IMR-90 (cell line): ENCODE results near the gene RNF40. TPM values are rescaled to one million over a fixed set of nuclear protein-coding genes. Genes with fewer than 3 reads are reported as not detected.
A peak's percentile ranks its signal among the peaks of the same experiment; 100 is the strongest.

Experiments
- ATAC-seq: fragments of 200-7000 bp; cut with Tn5 transposase; 2 replicates; pipeline ENCODE4 v1.9.1; 2020; ENCODE audit warnings: low read depth, mild to moderate bottlenecking, moderate library complexity
- BruUV-seq: library from RNA; stranded (reverse); fragments of 400-500 nt; replicated peaks from 2 replicates; lab custom pipeline; 2021; lab: Mats Ljungman, UMichigan
- CTCF ChIA-PET: fragments of 300-600 bp; formaldehyde crosslinking; extraction: SDS; loops from one replicate; lab custom pipeline; 2021; ENCODE audit warnings: antibody characterized with exemption; lab: Yijun Ruan, JAX
- POLR2A ChIA-PET: fragments of 300-600 bp; sonication (Branson Sonifier 250); formaldehyde crosslinking; loops from one replicate; lab custom pipeline; 2022; ENCODE audit warnings: antibody characterized with exemption; ENCODE audit not compliant: unreplicated experiment; lab: Charles Lee
- DNase-seq: peaks from one replicate; pipeline ENCODE4 v3.0.0; 2013
- H2AFZ ChIP-seq: replicated peaks from 2 replicates; pipeline ENCODE3; 2013; ENCODE audit warnings: low read length, mild to moderate bottlenecking; ENCODE audit not compliant: poor library complexity
- H2AK5ac ChIP-seq: 2 replicates; pipeline ENCODE4 v1.6.1; 2013; ENCODE audit warnings: low read depth, low read length, inconsistent platforms
- H2AK9ac ChIP-seq: replicated peaks from 2 replicates; pipeline ENCODE3; 2013; ENCODE audit warnings: mild to moderate bottlenecking, low read depth, low read length, moderate library complexity; ENCODE audit not compliant: poor library complexity
- H2BK120ac ChIP-seq: 2 replicates; pipeline ENCODE4 v1.6.1; 2013; ENCODE audit warnings: low read depth, low read length, inconsistent platforms
- H2BK15ac ChIP-seq: 3 replicates; pipeline ENCODE4 v1.6.1; 2013; ENCODE audit warnings: low read depth, low read length, inconsistent platforms
- H2BK20ac ChIP-seq: 2 replicates; pipeline ENCODE4 v1.6.1; 2013; ENCODE audit warnings: low read depth, mild to moderate bottlenecking, inconsistent platforms, low read length, moderate library complexity
- H2BK5ac ChIP-seq: 2 replicates; pipeline ENCODE4 v1.6.1; 2013; ENCODE audit warnings: mild to moderate bottlenecking, low read depth, low read length, inconsistent platforms; ENCODE audit not compliant: poor library complexity, severe bottlenecking
- H3K14ac ChIP-seq: replicated peaks from 2 replicates; pipeline ENCODE4 v1.6.1; 2013; ENCODE audit warnings: low read depth, low read length, inconsistent platforms
- H3K18ac ChIP-seq: 2 replicates; pipeline ENCODE4 v1.6.1; 2013; ENCODE audit warnings: low read depth, low read length, control low read depth
- H3K23ac ChIP-seq: 2 replicates; pipeline ENCODE4 v1.6.1; 2013; ENCODE audit warnings: low read depth, low read length, inconsistent platforms
- H3K27ac ChIP-seq: 2 replicates; pipeline ENCODE4 v1.5.1; 2013; ENCODE audit warnings: mild to moderate bottlenecking, control low read depth, low read length; ENCODE audit not compliant: insufficient read depth
- H3K27me3 ChIP-seq: 2 replicates; pipeline ENCODE4 v1.6.1; 2013; ENCODE audit warnings: low read length; ENCODE audit not compliant: control insufficient read depth, insufficient read depth
- H3K36me3 ChIP-seq: 2 replicates; pipeline ENCODE4 v1.6.1; 2013; ENCODE audit warnings: low read length, mixed read lengths; ENCODE audit not compliant: control insufficient read depth, insufficient read depth
- H3K4ac ChIP-seq: 2 replicates; pipeline ENCODE4 v1.6.1; 2013; ENCODE audit warnings: low read depth, low read length, inconsistent platforms
- H3K4me1 ChIP-seq: 2 replicates; pipeline ENCODE4 v1.6.1; 2013; ENCODE audit warnings: low read length, mixed read lengths; ENCODE audit not compliant: control insufficient read depth, insufficient read depth
- H3K4me2 ChIP-seq: 2 replicates; pipeline ENCODE4 v1.6.1; 2013; ENCODE audit warnings: low read depth, mild to moderate bottlenecking, control low read depth, low read length, moderate library complexity
- H3K4me3 ChIP-seq: 2 replicates; pipeline ENCODE4 v1.5.1; 2013; ENCODE audit warnings: low read depth, mild to moderate bottlenecking, control low read depth, low read length, moderate library complexity; ENCODE audit not compliant: insufficient read depth
- H3K56ac ChIP-seq: 2 replicates; pipeline ENCODE4 v1.6.1; 2013; ENCODE audit warnings: low read length, inconsistent platforms; ENCODE audit not compliant: insufficient read depth; ENCODE audit errors: extremely low read depth
- H3K79me1 ChIP-seq, 2 experiments: 2 replicates each; pipeline ENCODE4 v1.6.1; 2013; ENCODE audit warnings: low read length in 2 of 2, inconsistent platforms in 1 of 2, low read depth in 1 of 2
- H3K9ac ChIP-seq: 2 replicates; pipeline ENCODE4 v1.6.1; 2013; ENCODE audit warnings: low read depth, low read length, control low read depth
- H3K9me1 ChIP-seq: 2 replicates; pipeline ENCODE4 v1.6.1; 2013; ENCODE audit warnings: low read length, inconsistent platforms; ENCODE audit not compliant: insufficient read depth
- H3K9me3 ChIP-seq: 2 replicates; pipeline ENCODE4 v1.6.1; 2013; ENCODE audit warnings: low read length; ENCODE audit not compliant: control insufficient read depth, insufficient read depth
- H4K20me1 ChIP-seq: 2 replicates; pipeline ENCODE4 v1.6.1; 2013; ENCODE audit warnings: low read length, inconsistent platforms; ENCODE audit not compliant: insufficient read depth
- H4K5ac ChIP-seq: 2 replicates; pipeline ENCODE4 v1.6.1; 2013; ENCODE audit warnings: mild to moderate bottlenecking, low read depth, low read length, control low read depth
- H4K8ac ChIP-seq, 2 experiments: 2 replicates each; pipeline ENCODE4 v1.6.1; 2013; ENCODE audit warnings: low read depth in 2 of 2, low read length in 2 of 2, control low read depth in 1 of 2, inconsistent platforms in 1 of 2
- H4K91ac ChIP-seq: 2 replicates; pipeline ENCODE4 v1.6.1; 2013; ENCODE audit warnings: low read depth, low read length, inconsistent platforms; ENCODE audit not compliant: insufficient read depth
- MXI1 ChIP-seq: IDR thresholded peaks from 2 replicates; pipeline ENCODE4 v1.6.1; 2012; ENCODE audit warnings: low read depth, mild to moderate bottlenecking, low read length, moderate library complexity, borderline replicate concordance
- SMC3 ChIP-seq: fragments of 150-350 bp; IDR thresholded peaks from 2 replicates; pipeline ENCODE4 v1.6.1; 2016; ENCODE audit warnings: low read depth, mild to moderate bottlenecking, antibody characterized with exemption, low read length, moderate library complexity
- WGBS, 2 experiments: methylation state at CpG; one replicate each; pipeline versions ENCODE4 v1.1.5 to v1.1.7; 2013; ENCODE audit warnings: missing lambda C conversion rate in 2 of 2; ENCODE audit not compliant: insufficient read length in 1 of 2; ENCODE audit errors: extremely low coverage in 2 of 2; 5-methylcytosine and 5-hydroxymethylcytosine counted together
- dilution Hi-C: fragments of 300-500 bp; cut with HindIII; formaldehyde crosslinking; loops from one replicate; pipeline ENCODE4 v1.14.3; 2018; ENCODE audit warnings: low sequenced_read_pairs; ENCODE audit not compliant: unreplicated experiment
- in situ Hi-C: fragments of 300-500 bp; cut with MboI; formaldehyde crosslinking; loops from 3 replicates; pipeline ENCODE4 v1.14.3; 2019; ENCODE audit warnings: low sequenced_read_pairs, inconsistent platforms, mixed read lengths
- intact Hi-C: fragments of 100-400 bp; cut with micrococcal nuclease; formaldehyde crosslinking; loops from 2 replicates; pipeline ENCODE4 v1.10.0; 2022
- polyA plus RNA-seq, 3 experiments: library from polyadenylated mRNA; depleted of rRNA; stranded (reverse); fragments of >200 nt; gene quantifications; 2 replicates each; pipeline ENCODE4 v1.2.3, GENCODE V29; 2012; ENCODE audit warnings: low replicate concordance in 1 of 3
- total RNA-seq: library from RNA; depleted of rRNA; stranded (reverse); fragments of >200 nt; gene quantifications from 2 replicates; pipeline ENCODE4 v1.2.3, GENCODE V29; 2012
- TF ChIP-seq, protein P1 (sequence below): fragments of 150-350 bp; IDR thresholded peaks from 2 replicates; pipeline ENCODE4 v1.6.1; 2017; ENCODE audit warnings: mild to moderate bottlenecking, antibody characterized with exemption, low read length, low read depth

Gene RNF40
- total and polyA plus RNA-seq, 2 of the 4 experiments (the other 2 are of a cell fraction): 46.7 to 72.4 TPM

DNA sequence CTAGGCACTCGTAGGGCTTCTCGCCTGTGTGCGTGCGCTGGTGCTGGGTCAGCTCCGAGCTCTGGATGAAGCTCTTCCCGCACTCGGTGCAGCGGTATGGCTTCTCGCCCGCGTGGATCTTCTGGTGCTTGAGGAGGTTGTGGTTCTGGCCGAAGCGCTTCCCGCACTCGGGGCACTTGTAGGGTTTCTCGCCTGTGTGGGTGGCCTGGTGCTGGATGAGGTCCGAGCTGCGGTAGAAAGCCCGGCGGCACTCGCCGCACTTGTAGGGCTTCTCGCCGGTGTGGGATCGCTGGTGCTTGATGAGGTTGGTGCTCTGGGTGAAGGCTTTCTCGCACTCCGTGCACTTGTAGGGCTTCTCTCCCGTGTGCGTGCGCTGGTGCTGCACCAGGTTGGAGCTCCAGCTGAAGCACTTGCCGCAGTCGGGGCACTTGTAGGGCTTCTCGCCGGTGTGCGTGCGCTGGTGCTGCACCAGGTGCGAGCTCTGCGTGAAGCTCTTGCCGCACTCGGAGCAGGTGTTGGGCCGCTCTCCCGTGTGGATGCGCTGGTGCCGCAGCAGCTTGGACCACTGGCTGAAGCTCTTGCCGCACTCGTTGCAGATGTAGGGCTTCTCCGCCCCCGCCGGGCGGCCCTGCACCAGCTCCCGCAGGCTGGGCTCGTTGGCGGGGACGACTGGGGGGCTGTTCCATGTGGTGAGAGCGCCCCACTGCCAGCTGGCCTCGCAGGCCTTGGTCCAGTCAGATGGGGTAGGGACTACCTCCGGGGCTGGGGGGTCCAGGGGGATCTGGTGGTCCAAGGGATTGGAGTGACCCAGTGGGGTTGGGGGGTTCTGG is 21.4 kb downstream of the RNF40 start:
- intact Hi-C loops: no loop called here
- WGBS, 2 experiments: 93% methylated on average over 19 of the region's 57 CpGs; no CpG with 5 or more reads in 1 of the 2 experiments

More for the DNA sequence above, 21.4 kb downstream of the RNF40 start:
- Histone ChIP-seq H4K91ac (no peak overlapping the region), H3K23ac (no peak overlapping the region), H3K27ac (no peak overlapping the region), H3K14ac (no peak overlapping the region), H2AK9ac (peak overlapping the region; percentile 9), H3K4me1 (peaks cover 8% of the 10 kb centered on the region), H3K9ac (no peak overlapping the region), H3K18ac (no peak overlapping the region), H4K5ac (no peak overlapping the region), H2BK20ac (no peak overlapping the region), H4K8ac (no peak overlapping the region), H2AFZ (no peak overlapping the region), H3K79me1 (peaks cover 11 to 57% of the 10 kb centered on the region in 2 experiments), H2BK120ac (no peak overlapping the region), H3K9me1 (peaks cover 13% of the 10 kb centered on the region; the same call in 1 of the 2 replicates), H2BK5ac (no peak overlapping the region), H3K56ac (no peak overlapping the region), H3K4ac (no peak overlapping the region), H3K4me3 (no peak overlapping the region), H3K36me3 (peaks cover 42% of the 10 kb centered on the region), H4K20me1 (peaks cover 8% of the 10 kb centered on the region), H3K9me3 (no peaks in the 10 kb centered on the region), H2BK15ac (no peak overlapping the region), H2AK5ac (no peak overlapping the region), H3K4me2 (no peak overlapping the region), H3K27me3 (no peaks in the 10 kb centered on the region)
- no TSS peak for BruUV-seq
- ChIA-PET CTCF (no interaction called here), POLR2A (interaction anchor here (0.5 to 0.6 kb wide), 3 partner anchors 24 to 262 kb away, joined by 3 to 10 read pairs (median 6); no protein-coding TSS in a partner anchor)
- dilution Hi-C loops (no loop called here), in situ Hi-C loops (no loop called here)
- no peak for DNase-seq
- no peak for ATAC-seq
- TF ChIP-seq MXI1 (no peak), SMC3 (no peak)
- TF ChIP-seq, protein P1, sequence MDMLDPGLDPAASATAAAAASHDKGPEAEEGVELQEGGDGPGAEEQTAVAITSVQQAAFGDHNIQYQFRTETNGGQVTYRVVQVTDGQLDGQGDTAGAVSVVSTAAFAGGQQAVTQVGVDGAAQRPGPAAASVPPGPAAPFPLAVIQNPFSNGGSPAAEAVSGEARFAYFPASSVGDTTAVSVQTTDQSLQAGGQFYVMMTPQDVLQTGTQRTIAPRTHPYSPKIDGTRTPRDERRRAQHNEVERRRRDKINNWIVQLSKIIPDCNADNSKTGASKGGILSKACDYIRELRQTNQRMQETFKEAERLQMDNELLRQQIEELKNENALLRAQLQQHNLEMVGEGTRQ: no peak
